Activated CD8-positive, alpha-beta memory T cell treated with anti-CD3 and anti-CD28 coated beads for 1 hour (primary cell): Measurements from ENCODE around the gene CDK11B.
"Not testable (repeated sequence)": the region's sequence is repeated elsewhere in the genome, so short reads cannot be mapped to it uniquely, and the experiment has no call there.

Source experiments
- DNase-seq, 2 donors: peaks; one replicate each; pipeline ENCODE4 v3.0.0-alpha.2; 2020; ENCODE audit warnings: low read depth in 1 of 2; ENCODE audit errors: extremely low read depth in 1 of 2

CDK11B gene

GRCh38 chr1:1600861-1601563 is 57.8 kb downstream of the CDK11B start:
- no peak for DNase-seq

- no peak for DNase-seq
Observed at GRCh38 chr1:1599935-1600860, 58.6 kb downstream of the CDK11B start, which contains the start of gene FNDC10. TSS of gene FNDC10 (minus strand) at chr1:1600135. CDS start at chr1:1600015, 120 bp downstream.

- no peak for DNase-seq
Observed at GRCh38 chr1:1599030-1599934, 59.5 kb downstream of the CDK11B start.

- DNase-seq: no peak
Observed at GRCh38 chr1:1598720-1599029, 60.1 kb downstream of the CDK11B start.

GRCh38 chr1:1598051-1598719 is 60.6 kb downstream of the CDK11B start:
- no peak for DNase-seq

GRCh38 chr1:1597275-1597930 is 61.4 kb downstream of the CDK11B start:
- no peak for DNase-seq

GRCh38 chr1:1596493-1597274 is 62.1 kb downstream of the CDK11B start:
- DNase-seq: no peak

GRCh38 chr1:1595341-1595740 is 63.5 kb downstream of the CDK11B start:
- DNase-seq: not testable (repeated sequence)

- no peak for DNase-seq
Observed at GRCh38 chr1:1594602-1595260, 64.1 kb downstream of the CDK11B start.

GRCh38 chr1:1593834-1594601 is 64.8 kb downstream of the CDK11B start:
- DNase-seq: no peak

- DNase-seq: no peak
Observed at GRCh38 chr1:1591452-1591851, 67.4 kb downstream of the CDK11B start.
